ENCODE data around the gene UBA3.

GRCh38 chr3:69016102-69016501 lies 64.1 kb downstream of the UBA3 start:
- TF ChIP-seq POLR2AphosphoS5 (IDR thresholded peaks at IDR 0.05) (no peak), CTCF (IDR thresholded peaks at IDR 0.05) (no peak), POLR2A (IDR thresholded peaks at IDR 0.05) (no peak), EP300 (IDR thresholded peaks at IDR 0.05) (no peak)

Measured in stomach (tissue), 4 donors.